Medulla oblongata (tissue), 1 donor: ENCODE results near the gene SAFB2.

Source experiments
- DNase-seq: peaks from one replicate; pipeline ENCODE4 v3.0.0-alpha.2; 2015; ENCODE audit errors: extremely low spot score

SAFB2 gene

GRCh38 chr19:5579697-5580096, 42.9 kb downstream of the SAFB2 start:
- no peak for DNase-seq

GRCh38 chr19:5579286-5579685, 43.3 kb downstream of the SAFB2 start:
- DNase-seq, result no peak

GRCh38 chr19:5578097-5578846, 44.3 kb downstream of the SAFB2 start:
- peak; percentile 38 for DNase-seq

GRCh38 chr19:5575590-5575989, 47.0 kb downstream of the SAFB2 start:
- DNase-seq, result no peak

GRCh38 chr19:5572556-5573286, 49.9 kb downstream of the SAFB2 start:
- no peak for DNase-seq

- DNase-seq, result no peak
Observed at GRCh38 chr19:5571777-5572176, 50.8 kb downstream of the SAFB2 start.

GRCh38 chr19:5567970-5568407, 54.6 kb downstream of the SAFB2 start:
- DNase-seq, result no peak

- DNase-seq, result no peak
Observed at GRCh38 chr19:5567360-5567969, 55.1 kb downstream of the SAFB2 start, which contains the start of gene TINCR. TINCR (minus strand) TSS chr19:5567953.

- no peak for DNase-seq
Observed at GRCh38 chr19:5564930-5565329, 57.6 kb downstream of the SAFB2 start.

- no peak for DNase-seq
Observed at GRCh38 chr19:5563935-5564612, 58.5 kb downstream of the SAFB2 start.

- DNase-seq, result no peak
Observed at GRCh38 chr19:5563008-5563431, 59.6 kb downstream of the SAFB2 start.

GRCh38 chr19:5562280-5562679, 60.3 kb downstream of the SAFB2 start:
- DNase-seq, result no peak

- DNase-seq, result no peak
Observed at GRCh38 chr19:5561559-5561958, 61.0 kb downstream of the SAFB2 start.

- no peak for DNase-seq
Observed at GRCh38 chr19:5560156-5560555, 62.4 kb downstream of the SAFB2 start.

GRCh38 chr19:5559804-5560133, 62.8 kb downstream of the SAFB2 start:
- DNase-seq, result no peak

- DNase-seq, result no peak
Observed at GRCh38 chr19:5558101-5558621, 64.4 kb downstream of the SAFB2 start.

GRCh38 chr19:5557691-5558090, 64.9 kb downstream of the SAFB2 start:
- DNase-seq, result no peak

- no peak for DNase-seq
Observed at GRCh38 chr19:5554828-5555227, 67.7 kb downstream of the SAFB2 start.

GRCh38 chr19:5553892-5554291, 68.7 kb downstream of the SAFB2 start:
- no peak for DNase-seq

GRCh38 chr19:5547881-5548280, 74.7 kb downstream of the SAFB2 start:
- peak; percentile 4 for DNase-seq

- no peak for DNase-seq
Observed at GRCh38 chr19:5545984-5546383, 76.6 kb downstream of the SAFB2 start.

- no peak for DNase-seq
Observed at GRCh38 chr19:5545051-5545450, 77.5 kb downstream of the SAFB2 start.
